HepG2 (cell line): ENCODE results near the gene SPTSSB. TPM values are rescaled to one million over a fixed set of nuclear protein-coding genes. Genes with fewer than 3 reads are reported as not detected.

Experiments
- ATAC-seq: fragments of 200-7000 bp; cut with Tn5 transposase; 3 replicates; pipeline ENCODE4 v1.9.1; 2020; ENCODE audit warnings: mild to moderate bottlenecking, moderate library complexity
- BruUV-seq: library from RNA; stranded (reverse); fragments of 400-500 nt; replicated peaks from 2 replicates; lab custom pipeline; 2021; lab: Mats Ljungman, UMichigan
- CTCF ChIA-PET: fragments of 300-600 bp; formaldehyde crosslinking; extraction: SDS; loops from one replicate; lab custom pipeline; 2021; ENCODE audit warnings: low total read pairs, inconsistent platforms, low intra/inter-chr PET ratio; lab: Yijun Ruan, JAX
- POLR2A ChIA-PET: fragments of 350-600 bp; sonication (Branson Sonifier 250); formaldehyde crosslinking; loops from one replicate; lab custom pipeline; 2020; ENCODE audit warnings: antibody characterized with exemption, inconsistent platforms; lab: Yijun Ruan, JAX
- DNase-seq: peaks from one replicate; pipeline ENCODE4 v3.0.0-alpha.2; 2015; ENCODE audit warnings: low spot score
- FAIRE-seq: peaks from 3 replicates; lab custom pipeline; 2011; peaks lifted over from hg19 to GRCh38; lab: Jason Lieb, UNC
- H2AFZ ChIP-seq: one replicate; pipeline ENCODE4 v1.6.1; 2011; ENCODE audit warnings: low read length, inconsistent platforms
- H3K27ac ChIP-seq: fragments of 300-600 bp; 3 replicates; pipeline ENCODE4 v1.8.0; 2011; ENCODE audit warnings: mixed run types, mild to moderate bottlenecking, mixed read lengths, low read length, inconsistent platforms; ENCODE audit not compliant: insufficient read depth; ENCODE audit errors: extremely low read length
- H3K27me3 ChIP-seq, 2 experiments: fragments of 200-600 bp in 1 of 2; 2 replicates in 1 of 2; 3 replicates in 1 of 2; pipeline versions ENCODE4 v1.6.0 to v1.8.0; 2011; ENCODE audit warnings: low read length in 2 of 2, mild to moderate bottlenecking in 2 of 2, moderate library complexity in 2 of 2, inconsistent platforms in 1 of 2; ENCODE audit not compliant: insufficient read depth in 2 of 2, control insufficient read depth in 1 of 2
- H3K36me3 ChIP-seq, 2 experiments: fragments of 200-600 bp in 1 of 2; replicated peaks in 1 of 2; 2 replicates in 1 of 2; 3 replicates in 1 of 2; pipeline versions ENCODE4 v1.5.1 to v1.8.0; 2011; ENCODE audit warnings: low read length in 2 of 2, inconsistent platforms in 1 of 2; ENCODE audit not compliant: insufficient read depth in 2 of 2, control insufficient read depth in 1 of 2
- H3K4me1 ChIP-seq: 2 replicates; pipeline ENCODE4 v1.5.1; 2012; ENCODE audit warnings: low read length, inconsistent platforms; ENCODE audit not compliant: insufficient read depth
- H3K4me2 ChIP-seq: 2 replicates; pipeline ENCODE4 v1.6.0; 2011; ENCODE audit warnings: low read depth, low read length, inconsistent platforms
- H3K4me3 ChIP-seq, 3 experiments: fragments of 200-600 bp in 1 of 3; sonication (generic), shearing (Covaris generic) in 1 of 3; replicated peaks in 1 of 3; 2 replicates each; pipeline ENCODE4 v1.5.1; 2011 to 2016; ENCODE audit warnings: low read length in 3 of 3, inconsistent platforms in 2 of 3, low read depth in 2 of 3, mild to moderate bottlenecking in 2 of 3, control low read depth in 1 of 3, mixed read lengths in 1 of 3; ENCODE audit not compliant: insufficient read depth in 1 of 3
- H3K79me2 ChIP-seq: one replicate; pipeline ENCODE4 v1.6.1; 2011; ENCODE audit warnings: low read length, inconsistent platforms; ENCODE audit not compliant: insufficient read depth
- H3K9ac ChIP-seq: 2 replicates; pipeline ENCODE4 v1.6.0; 2011; ENCODE audit warnings: mild to moderate bottlenecking, low read depth, low read length, inconsistent platforms; ENCODE audit not compliant: insufficient read depth
- H3K9me3 ChIP-seq: 2 replicates; pipeline ENCODE4 v1.5.1; 2012; ENCODE audit warnings: mild to moderate bottlenecking, low read length
- H4K20me1 ChIP-seq: 2 replicates; pipeline ENCODE4 v1.6.0; 2011; ENCODE audit warnings: inconsistent platforms, mild to moderate bottlenecking, low read length, moderate library complexity; ENCODE audit not compliant: insufficient read depth
- ARID3A ChIP-seq: IDR thresholded peaks from 2 replicates; pipeline ENCODE4 v1.6.1; 2012; ENCODE audit warnings: low read depth, low read length, improper control_type of control experiment
- BCL6 ChIP-seq: IDR thresholded peaks from 2 replicates; pipeline ENCODE4 v1.6.1; 2016; ENCODE audit warnings: missing genetic modification reagents, missing compliant biosample characterization
- CCAR2 ChIP-seq: fragments of 200-400 bp; formaldehyde crosslinking; optimal IDR thresholded peaks from 2 replicates; pipeline ENCODE3; 2018; ENCODE audit warnings: low read depth, mild to moderate bottlenecking, low read length, moderate library complexity
- CEBPB ChIP-seq: IDR thresholded peaks from 2 replicates; pipeline ENCODE4 v1.6.1; 2011; ENCODE audit warnings: low read depth, low read length, improper control_type of control experiment, borderline replicate concordance
- FOSL2 ChIP-seq: sonication (generic); formaldehyde crosslinking; IDR thresholded peaks from 2 replicates; pipeline ENCODE4 v1.4.0; 2020; ENCODE audit warnings: missing genetic modification reagents
- NFRKB ChIP-seq: fragments of 450-650 bp; IDR thresholded peaks from 2 replicates; pipeline ENCODE4 v1.6.1; 2017
- PRMT3 ChIP-seq: sonication (generic); formaldehyde crosslinking; IDR thresholded peaks from 2 replicates; pipeline ENCODE4 v1.8.1; 2022; ENCODE audit warnings: low read depth, mild to moderate bottlenecking, moderate library complexity, missing genetic modification reagents, borderline replicate concordance
- ZBTB20 ChIP-seq: sonication (generic); formaldehyde crosslinking; IDR thresholded peaks from 2 replicates; pipeline ENCODE4 v1.8.1; 2023; ENCODE audit warnings: missing genetic modification reagents, low read depth, mild to moderate bottlenecking, borderline replicate concordance
- ZFP41 ChIP-seq: sonication (generic); formaldehyde crosslinking; IDR thresholded peaks from 2 replicates; pipeline ENCODE4 v1.4.0; 2020; ENCODE audit warnings: mild to moderate bottlenecking, missing genetic modification reagents, borderline replicate concordance
- ZFP90 ChIP-seq: sonication (generic); formaldehyde crosslinking; IDR thresholded peaks from 2 replicates; pipeline ENCODE4 v1.8.0; 2022; ENCODE audit warnings: missing genetic modification reagents, mild to moderate bottlenecking, inconsistent platforms, borderline replicate concordance
- ZNF251 ChIP-seq: sonication (generic); formaldehyde crosslinking; IDR thresholded peaks from 2 replicates; pipeline ENCODE4 v1.9.0; 2021; ENCODE audit warnings: mild to moderate bottlenecking, missing genetic modification reagents
- ZNF296 ChIP-seq: sonication (generic); formaldehyde crosslinking; conservative IDR thresholded peaks from 2 replicates; pipeline ENCODE4 v1.5.0; 2020; ENCODE audit warnings: mild to moderate bottlenecking, missing genetic modification reagents
- ZNF512 ChIP-seq: sonication (generic); formaldehyde crosslinking; IDR thresholded peaks from 2 replicates; pipeline ENCODE4 v1.4.0; 2020; ENCODE audit warnings: mild to moderate bottlenecking, missing genetic modification reagents
- ZNF562 ChIP-seq: sonication (generic); formaldehyde crosslinking; IDR thresholded peaks from 2 replicates; pipeline ENCODE4 v1.8.0; 2022; ENCODE audit warnings: missing genetic modification reagents, borderline replicate concordance
- ZNF816 ChIP-seq: sonication (generic); formaldehyde crosslinking; IDR thresholded peaks from 2 replicates; pipeline ENCODE4 v1.8.0; 2022; ENCODE audit warnings: missing genetic modification reagents, mild to moderate bottlenecking, borderline replicate concordance
- ZNF850 ChIP-seq: sonication (generic); formaldehyde crosslinking; conservative IDR thresholded peaks from 2 replicates; pipeline ENCODE4 v1.9.0; 2021; ENCODE audit warnings: mild to moderate bottlenecking, missing genetic modification reagents
- ZNF879 ChIP-seq: sonication (generic); formaldehyde crosslinking; IDR thresholded peaks from 2 replicates; pipeline ENCODE4 v1.8.1; 2023; ENCODE audit warnings: missing genetic modification reagents
- WGBS: methylation state at CpG from one replicate; pipeline ENCODE4 v1.1.6; 2017; ENCODE audit warnings: low lambda C conversion rate; 5-methylcytosine and 5-hydroxymethylcytosine counted together
- in situ Hi-C: cut with HindIII; loops from 2 replicates; pipeline ENCODE4 v1.10.0; 2017; ENCODE audit warnings: low pct_unique_long_range_greater_than_20kb; ENCODE audit not compliant: extremely low pct_ligation_motif_present
- intact Hi-C: fragments of 100-400 bp; cut with micrococcal nuclease; formaldehyde crosslinking; loops from one replicate; pipeline ENCODE4 v1.10.0; 2022; ENCODE audit not compliant: unreplicated experiment
- polyA plus RNA-seq, 8 experiments: library from polyadenylated mRNA; depleted of rRNA in 3 of 8; stranded (reverse) in 7 of 8; unstranded in 1 of 8; fragments of >200 nt; fragmentation: Illumina TruSeq in 4 of 8; extraction: Trizol in 4 of 8; gene quantifications; 2 replicates each; pipeline versions ENCODE4 v1.2.1 to v1.2.3, GENCODE V29; 2011 to 2016; ENCODE audit warnings: low read depth in 4 of 8, missing spikeins in 1 of 8, mixed read lengths in 1 of 8; ENCODE audit not compliant: insufficient read depth in 1 of 8
- total RNA-seq, 5 experiments: library from RNA; depleted of rRNA; stranded (reverse); fragments of >200 nt; fragmentation: Illumina TruSeq; extraction: Trizol; gene quantifications; 2 replicates each; pipeline ENCODE4 v1.2.3, GENCODE V29; 2016; ENCODE audit warnings: low read depth in 1 of 5

The SPTSSB gene
- total and polyA plus RNA-seq, 2 of the 13 experiments (the other 11 are each of a cell fraction or from before 2014, with no cell fraction given): 0.51 to 2.4 TPM

- CTCF ChIA-PET: no interaction called here
- no peak overlapping the region for H3K27ac ChIP-seq
- H3K27me3 ChIP-seq: peaks cover 2 to 7% of the 10 kb centered on the region in 2 experiments; a peak in 2 of 5 replicates
- 21% methylated on average over 1 of the region's 1 CpG for WGBS
- H3K9me3 ChIP-seq: no peaks in the 10 kb centered on the region
- in situ Hi-C loops: loop anchor here (5.0 kb wide), 1 partner anchor 140 kb away; no protein-coding TSS in a partner anchor
- FAIRE-seq: no peak
- DNase-seq: peak; percentile 40
- no peak overlapping the region for H3K4me2 ChIP-seq
- POLR2A ChIA-PET: no interaction called here
- H4K20me1 ChIP-seq: no peaks in the 10 kb centered on the region
- ATAC-seq: no peak; the same call in 1 of the 3 replicates
- peaks cover 63% of the 10 kb centered on the region for H3K4me1 ChIP-seq
- H3K4me3 ChIP-seq: no peak overlapping the region
- no peaks in the 10 kb centered on the region for H3K79me2 ChIP-seq
- BruUV-seq: no TSS peak
- intact Hi-C loops: no loop called here
- H3K9ac ChIP-seq: no peak overlapping the region
- no peak for TF ChIP-seq FOSL2 (CRISPR knock-in tag)
- peak; percentile 68 for TF ChIP-seq BCL6
- TF ChIP-seq ZNF251 (CRISPR knock-in tag): no peak
- TF ChIP-seq NFRKB: no peak
- TF ChIP-seq ARID3A: 0 out of 2 replicates have a peak, but pooled peaks have one; percentile 10
- no peak for TF ChIP-seq ZNF562
- no peak for TF ChIP-seq CCAR2
- H2AFZ ChIP-seq: no peak overlapping the region
- no peaks in the 10 kb centered on the region for H3K36me3 ChIP-seq
Measured at GRCh38 chr3:161412123-161412522, 40.8 kb upstream of the SPTSSB start.

- Histone ChIP-seq H3K27ac (no peak overlapping the region), H3K9me3 (no peaks in the 10 kb centered on the region), H3K4me2 (peak overlapping the region; percentile 50), H3K79me2 (no peaks in the 10 kb centered on the region), H3K9ac (no peak overlapping the region), H3K27me3 (peaks cover 2 to 7% of the 10 kb centered on the region in 2 experiments; a peak in 2 of 5 replicates), H4K20me1 (no peaks in the 10 kb centered on the region), H2AFZ (no peak overlapping the region), H3K36me3 (no peaks in the 10 kb centered on the region), H3K4me3 (no peak overlapping the region), H3K4me1 (peaks cover 74% of the 10 kb centered on the region)
- DNase-seq (no peak), ATAC-seq (no peak), FAIRE-seq (no peak)
- ChIA-PET POLR2A (no interaction called here), CTCF (interaction anchor here (2.6 kb wide), 1 partner anchor 136 kb away, joined by 42 read pairs; no protein-coding TSS in a partner anchor)
- in situ Hi-C loops (loop anchor here (5.0 kb wide), 2 partner anchors 38 to 138 kb away; partner anchors contain the start of gene SPTSSB), intact Hi-C loops (loop anchor here (1.0 to 5.0 kb wide), 4 partner anchors 38 to 313 kb away; partner anchors contain the start of gene SPTSSB)
- no TSS peak for BruUV-seq
- WGBS: 23% methylated on average over 3 of the region's 3 CpGs
- TF ChIP-seq ZNF512 (CRISPR knock-in tag) (no peak), ZFP90 (CRISPR knock-in tag) (no peak), ZNF296 (CRISPR knock-in tag) (no peak), ZNF879 (CRISPR knock-in tag) (no peak), ZNF816 (CRISPR knock-in tag) (no peak), ZBTB20 (CRISPR knock-in tag) (no peak), ZFP41 (CRISPR knock-in tag) (no peak), ZNF850 (no peak), PRMT3 (CRISPR knock-in tag) (no peak), CEBPB (no peak)
Measured at GRCh38 chr3:161409858-161410257, 38.5 kb upstream of the SPTSSB start.
